HepG2 (cell line): ENCODE results near the gene ESRP2. TPM values are rescaled to one million over a fixed set of nuclear protein-coding genes. Genes with fewer than 3 reads are reported as not detected.
A peak's percentile ranks its signal among the peaks of the same experiment; 100 is the strongest.

Experiments
- ARNT ChIP-seq: fragments of 450-650 bp; IDR thresholded peaks from 2 replicates; pipeline ENCODE4 v1.6.1; 2017
- SETDB1 ChIP-seq: sonication (generic); formaldehyde crosslinking; IDR thresholded peaks from 2 replicates; pipeline ENCODE4 v1.5.1; 2020; ENCODE audit warnings: missing genetic modification reagents, mild to moderate bottlenecking, borderline replicate concordance
- ZNF136 ChIP-seq: sonication (generic); formaldehyde crosslinking; IDR thresholded peaks from 2 replicates; pipeline ENCODE4 v1.8.1; 2022; ENCODE audit warnings: low read depth, mild to moderate bottlenecking, moderate library complexity, missing genetic modification reagents
- ZNF232 ChIP-seq: sonication (generic); formaldehyde crosslinking; IDR thresholded peaks from 2 replicates; pipeline ENCODE4 v1.4.0; 2020; ENCODE audit warnings: missing genetic modification reagents, borderline replicate concordance
- ZNF772 ChIP-seq: sonication (generic); formaldehyde crosslinking; IDR thresholded peaks from 2 replicates; pipeline ENCODE4 v1.5.0; 2020; ENCODE audit warnings: mild to moderate bottlenecking, missing genetic modification reagents
- polyA plus RNA-seq, 8 experiments: library from polyadenylated mRNA; depleted of rRNA in 3 of 8; stranded (reverse) in 7 of 8; unstranded in 1 of 8; fragments of >200 nt; fragmentation: Illumina TruSeq in 4 of 8; extraction: Trizol in 4 of 8; gene quantifications; 2 replicates each; pipeline versions ENCODE4 v1.2.1 to v1.2.3, GENCODE V29; 2011 to 2016; ENCODE audit warnings: low read depth in 4 of 8, missing spikeins in 1 of 8, mixed read lengths in 1 of 8; ENCODE audit not compliant: insufficient read depth in 1 of 8
- total RNA-seq, 5 experiments: library from RNA; depleted of rRNA; stranded (reverse); fragments of >200 nt; fragmentation: Illumina TruSeq; extraction: Trizol; gene quantifications; 2 replicates each; pipeline ENCODE4 v1.2.3, GENCODE V29; 2016; ENCODE audit warnings: low read depth in 1 of 5
- TF ChIP-seq, protein P1 (sequence below): sonication (generic); formaldehyde crosslinking; IDR thresholded peaks from 2 replicates; pipeline ENCODE4 v1.5.1; 2020; ENCODE audit warnings: mild to moderate bottlenecking, missing genetic modification reagents, borderline replicate concordance
- TF ChIP-seq, protein P2 (sequence below): sonication (generic); formaldehyde crosslinking; IDR thresholded peaks from 2 replicates; pipeline ENCODE4 v1.4.0; 2020; ENCODE audit warnings: missing genetic modification reagents, borderline replicate concordance
- TF ChIP-seq, protein P3 (sequence below): sonication (generic); formaldehyde crosslinking; IDR thresholded peaks from 2 replicates; pipeline ENCODE4 v1.5.0; 2020; ENCODE audit warnings: missing genetic modification reagents, mild to moderate bottlenecking, borderline replicate concordance
- TF ChIP-seq, protein P4 (sequence below): sonication (generic); formaldehyde crosslinking; IDR thresholded peaks from 2 replicates; pipeline ENCODE4 v1.4.0; 2020; ENCODE audit warnings: mild to moderate bottlenecking, missing genetic modification reagents
- TF ChIP-seq, protein P5 (sequence below): IDR thresholded peaks from 2 replicates; pipeline ENCODE4 v1.6.1; 2016; ENCODE audit warnings: missing genetic modification reagents, missing compliant biosample characterization

Gene ESRP2
- total and polyA plus RNA-seq, 2 of the 13 experiments (the other 11 are each of a cell fraction or from before 2014, with no cell fraction given) = 21.1 to 32.4 TPM

DNA sequence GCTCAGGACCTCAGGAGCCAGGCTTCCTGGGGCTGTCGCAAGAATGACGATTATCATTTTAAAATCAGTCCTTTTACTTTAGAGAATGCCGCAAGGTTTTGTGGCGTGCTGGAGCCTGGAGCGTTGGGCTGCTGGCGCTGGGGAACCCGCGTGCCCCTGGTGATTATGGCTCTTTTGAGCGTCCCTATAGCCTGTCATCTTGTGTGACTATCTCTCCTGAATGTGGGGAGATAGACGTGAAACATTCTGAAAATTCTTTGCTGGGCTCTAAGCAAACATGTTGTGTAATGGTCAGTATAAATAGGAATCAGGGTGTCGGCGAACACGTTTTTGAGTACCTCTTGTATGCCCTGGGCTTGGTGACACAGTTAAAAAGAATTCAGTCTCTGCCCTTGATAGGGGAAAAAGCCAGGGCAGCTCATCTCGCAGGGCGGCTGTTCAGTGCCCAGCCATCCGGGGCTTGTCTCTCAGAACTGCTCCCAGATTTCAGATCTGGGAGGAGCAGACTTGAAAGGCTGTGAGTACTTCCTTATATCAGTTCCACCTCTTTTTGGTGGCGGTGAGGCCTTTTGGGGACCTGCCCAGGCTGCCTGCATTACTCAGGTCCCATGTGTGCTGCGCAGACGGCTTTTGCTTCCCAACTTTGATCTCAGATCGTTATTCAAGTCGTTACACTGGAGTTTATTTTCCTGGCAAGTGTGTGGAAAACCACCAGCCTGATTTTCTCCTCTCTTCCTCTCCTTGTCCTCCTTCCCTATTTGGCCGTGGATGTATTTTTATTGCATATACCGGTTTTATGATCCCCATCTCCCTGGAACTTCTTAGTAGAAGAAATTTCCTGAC, 29.4 kb upstream of the ESRP2 start (continued):
- TF ChIP-seq, protein P1, sequence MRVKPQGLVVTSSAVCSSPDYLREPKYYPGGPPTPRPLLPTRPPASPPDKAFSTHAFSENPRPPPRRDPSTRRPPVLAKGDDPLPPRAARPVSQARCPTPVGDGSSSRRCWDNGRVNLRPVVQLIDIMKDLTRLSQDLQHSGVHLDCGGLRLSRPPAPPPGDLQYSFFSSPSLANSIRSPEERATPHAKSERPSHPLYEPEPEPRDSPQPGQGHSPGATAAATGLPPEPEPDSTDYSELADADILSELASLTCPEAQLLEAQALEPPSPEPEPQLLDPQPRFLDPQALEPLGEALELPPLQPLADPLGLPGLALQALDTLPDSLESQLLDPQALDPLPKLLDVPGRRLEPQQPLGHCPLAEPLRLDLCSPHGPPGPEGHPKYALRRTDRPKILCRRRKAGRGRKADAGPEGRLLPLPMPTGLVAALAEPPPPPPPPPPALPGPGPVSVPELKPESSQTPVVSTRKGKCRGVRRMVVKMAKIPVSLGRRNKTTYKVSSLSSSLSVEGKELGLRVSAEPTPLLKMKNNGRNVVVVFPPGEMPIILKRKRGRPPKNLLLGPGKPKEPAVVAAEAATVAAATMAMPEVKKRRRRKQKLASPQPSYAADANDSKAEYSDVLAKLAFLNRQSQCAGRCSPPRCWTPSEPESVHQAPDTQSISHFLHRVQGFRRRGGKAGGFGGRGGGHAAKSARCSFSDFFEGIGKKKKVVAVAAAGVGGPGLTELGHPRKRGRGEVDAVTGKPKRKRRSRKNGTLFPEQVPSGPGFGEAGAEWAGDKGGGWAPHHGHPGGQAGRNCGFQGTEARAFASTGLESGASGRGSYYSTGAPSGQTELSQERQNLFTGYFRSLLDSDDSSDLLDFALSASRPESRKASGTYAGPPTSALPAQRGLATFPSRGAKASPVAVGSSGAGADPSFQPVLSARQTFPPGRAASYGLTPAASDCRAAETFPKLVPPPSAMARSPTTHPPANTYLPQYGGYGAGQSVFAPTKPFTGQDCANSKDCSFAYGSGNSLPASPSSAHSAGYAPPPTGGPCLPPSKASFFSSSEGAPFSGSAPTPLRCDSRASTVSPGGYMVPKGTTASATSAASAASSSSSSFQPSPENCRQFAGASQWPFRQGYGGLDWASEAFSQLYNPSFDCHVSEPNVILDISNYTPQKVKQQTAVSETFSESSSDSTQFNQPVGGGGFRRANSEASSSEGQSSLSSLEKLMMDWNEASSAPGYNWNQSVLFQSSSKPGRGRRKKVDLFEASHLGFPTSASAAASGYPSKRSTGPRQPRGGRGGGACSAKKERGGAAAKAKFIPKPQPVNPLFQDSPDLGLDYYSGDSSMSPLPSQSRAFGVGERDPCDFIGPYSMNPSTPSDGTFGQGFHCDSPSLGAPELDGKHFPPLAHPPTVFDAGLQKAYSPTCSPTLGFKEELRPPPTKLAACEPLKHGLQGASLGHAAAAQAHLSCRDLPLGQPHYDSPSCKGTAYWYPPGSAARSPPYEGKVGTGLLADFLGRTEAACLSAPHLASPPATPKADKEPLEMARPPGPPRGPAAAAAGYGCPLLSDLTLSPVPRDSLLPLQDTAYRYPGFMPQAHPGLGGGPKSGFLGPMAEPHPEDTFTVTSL (CRISPR knock-in tag) = peak; percentile 76; the same call in 1 of the 2 replicates
- no peak for TF ChIP-seq SETDB1 (CRISPR knock-in tag)
- no peak for TF ChIP-seq ZNF136 (CRISPR knock-in tag)
- TF ChIP-seq, protein P2, sequence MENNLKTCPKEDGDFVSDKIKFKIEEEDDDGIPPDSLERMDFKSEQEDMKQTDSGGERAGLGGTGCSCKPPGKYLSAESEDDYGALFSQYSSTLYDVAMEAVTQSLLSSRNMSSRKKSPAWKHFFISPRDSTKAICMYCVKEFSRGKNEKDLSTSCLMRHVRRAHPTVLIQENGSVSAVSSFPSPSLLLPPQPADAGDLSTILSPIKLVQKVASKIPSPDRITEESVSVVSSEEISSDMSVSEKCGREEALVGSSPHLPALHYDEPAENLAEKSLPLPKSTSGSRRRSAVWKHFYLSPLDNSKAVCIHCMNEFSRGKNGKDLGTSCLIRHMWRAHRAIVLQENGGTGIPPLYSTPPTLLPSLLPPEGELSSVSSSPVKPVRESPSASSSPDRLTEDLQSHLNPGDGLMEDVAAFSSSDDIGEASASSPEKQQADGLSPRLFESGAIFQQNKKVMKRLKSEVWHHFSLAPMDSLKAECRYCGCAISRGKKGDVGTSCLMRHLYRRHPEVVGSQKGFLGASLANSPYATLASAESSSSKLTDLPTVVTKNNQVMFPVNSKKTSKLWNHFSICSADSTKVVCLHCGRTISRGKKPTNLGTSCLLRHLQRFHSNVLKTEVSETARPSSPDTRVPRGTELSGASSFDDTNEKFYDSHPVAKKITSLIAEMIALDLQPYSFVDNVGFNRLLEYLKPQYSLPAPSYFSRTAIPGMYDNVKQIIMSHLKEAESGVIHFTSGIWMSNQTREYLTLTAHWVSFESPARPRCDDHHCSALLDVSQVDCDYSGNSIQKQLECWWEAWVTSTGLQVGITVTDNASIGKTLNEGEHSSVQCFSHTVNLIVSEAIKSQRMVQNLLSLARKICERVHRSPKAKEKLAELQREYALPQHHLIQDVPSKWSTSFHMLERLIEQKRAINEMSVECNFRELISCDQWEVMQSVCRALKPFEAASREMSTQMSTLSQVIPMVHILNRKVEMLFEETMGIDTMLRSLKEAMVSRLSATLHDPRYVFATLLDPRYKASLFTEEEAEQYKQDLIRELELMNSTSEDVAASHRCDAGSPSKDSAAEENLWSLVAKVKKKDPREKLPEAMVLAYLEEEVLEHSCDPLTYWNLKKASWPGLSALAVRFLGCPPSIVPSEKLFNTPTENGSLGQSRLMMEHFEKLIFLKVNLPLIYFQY = peak; percentile 77
- TF ChIP-seq ZNF772 (CRISPR knock-in tag) = peak; percentile 40; the same call in 1 of the 2 replicates
- TF ChIP-seq ZNF232 (CRISPR knock-in tag) = no peak; the same call in 1 of the 2 replicates
- TF ChIP-seq, protein P3, sequence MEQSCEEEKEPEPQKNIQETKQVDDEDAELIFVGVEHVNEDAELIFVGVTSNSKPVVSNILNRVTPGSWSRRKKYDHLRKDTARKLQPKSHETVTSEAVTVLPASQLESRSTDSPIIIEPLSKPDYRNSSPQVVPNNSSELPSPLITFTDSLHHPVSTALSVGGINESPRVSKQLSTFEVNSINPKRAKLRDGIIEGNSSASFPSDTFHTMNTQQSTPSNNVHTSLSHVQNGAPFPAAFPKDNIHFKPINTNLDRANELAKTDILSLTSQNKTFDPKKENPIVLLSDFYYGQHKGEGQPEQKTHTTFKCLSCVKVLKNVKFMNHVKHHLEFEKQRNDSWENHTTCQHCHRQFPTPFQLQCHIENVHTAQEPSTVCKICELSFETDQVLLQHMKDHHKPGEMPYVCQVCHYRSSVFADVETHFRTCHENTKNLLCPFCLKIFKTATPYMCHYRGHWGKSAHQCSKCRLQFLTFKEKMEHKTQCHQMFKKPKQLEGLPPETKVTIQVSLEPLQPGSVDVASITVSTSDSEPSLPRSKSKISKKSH (CRISPR knock-in tag) = no peak
- TF ChIP-seq, protein P4, sequence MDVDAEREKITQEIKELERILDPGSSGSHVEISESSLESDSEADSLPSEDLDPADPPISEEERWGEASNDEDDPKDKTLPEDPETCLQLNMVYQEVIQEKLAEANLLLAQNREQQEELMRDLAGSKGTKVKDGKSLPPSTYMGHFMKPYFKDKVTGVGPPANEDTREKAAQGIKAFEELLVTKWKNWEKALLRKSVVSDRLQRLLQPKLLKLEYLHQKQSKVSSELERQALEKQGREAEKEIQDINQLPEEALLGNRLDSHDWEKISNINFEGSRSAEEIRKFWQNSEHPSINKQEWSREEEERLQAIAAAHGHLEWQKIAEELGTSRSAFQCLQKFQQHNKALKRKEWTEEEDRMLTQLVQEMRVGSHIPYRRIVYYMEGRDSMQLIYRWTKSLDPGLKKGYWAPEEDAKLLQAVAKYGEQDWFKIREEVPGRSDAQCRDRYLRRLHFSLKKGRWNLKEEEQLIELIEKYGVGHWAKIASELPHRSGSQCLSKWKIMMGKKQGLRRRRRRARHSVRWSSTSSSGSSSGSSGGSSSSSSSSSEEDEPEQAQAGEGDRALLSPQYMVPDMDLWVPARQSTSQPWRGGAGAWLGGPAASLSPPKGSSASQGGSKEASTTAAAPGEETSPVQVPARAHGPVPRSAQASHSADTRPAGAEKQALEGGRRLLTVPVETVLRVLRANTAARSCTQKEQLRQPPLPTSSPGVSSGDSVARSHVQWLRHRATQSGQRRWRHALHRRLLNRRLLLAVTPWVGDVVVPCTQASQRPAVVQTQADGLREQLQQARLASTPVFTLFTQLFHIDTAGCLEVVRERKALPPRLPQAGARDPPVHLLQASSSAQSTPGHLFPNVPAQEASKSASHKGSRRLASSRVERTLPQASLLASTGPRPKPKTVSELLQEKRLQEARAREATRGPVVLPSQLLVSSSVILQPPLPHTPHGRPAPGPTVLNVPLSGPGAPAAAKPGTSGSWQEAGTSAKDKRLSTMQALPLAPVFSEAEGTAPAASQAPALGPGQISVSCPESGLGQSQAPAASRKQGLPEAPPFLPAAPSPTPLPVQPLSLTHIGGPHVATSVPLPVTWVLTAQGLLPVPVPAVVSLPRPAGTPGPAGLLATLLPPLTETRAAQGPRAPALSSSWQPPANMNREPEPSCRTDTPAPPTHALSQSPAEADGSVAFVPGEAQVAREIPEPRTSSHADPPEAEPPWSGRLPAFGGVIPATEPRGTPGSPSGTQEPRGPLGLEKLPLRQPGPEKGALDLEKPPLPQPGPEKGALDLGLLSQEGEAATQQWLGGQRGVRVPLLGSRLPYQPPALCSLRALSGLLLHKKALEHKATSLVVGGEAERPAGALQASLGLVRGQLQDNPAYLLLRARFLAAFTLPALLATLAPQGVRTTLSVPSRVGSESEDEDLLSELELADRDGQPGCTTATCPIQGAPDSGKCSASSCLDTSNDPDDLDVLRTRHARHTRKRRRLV (CRISPR knock-in tag) = peak; percentile 92
- no peak for TF ChIP-seq ARNT
- TF ChIP-seq, protein P5, sequence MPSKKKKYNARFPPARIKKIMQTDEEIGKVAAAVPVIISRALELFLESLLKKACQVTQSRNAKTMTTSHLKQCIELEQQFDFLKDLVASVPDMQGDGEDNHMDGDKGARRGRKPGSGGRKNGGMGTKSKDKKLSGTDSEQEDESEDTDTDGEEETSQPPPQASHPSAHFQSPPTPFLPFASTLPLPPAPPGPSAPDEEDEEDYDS (CRISPR knock-in tag) = peak; percentile 92
